Measurements from ENCODE around the gene HOXD9.

The HOXD9 gene

DNA sequence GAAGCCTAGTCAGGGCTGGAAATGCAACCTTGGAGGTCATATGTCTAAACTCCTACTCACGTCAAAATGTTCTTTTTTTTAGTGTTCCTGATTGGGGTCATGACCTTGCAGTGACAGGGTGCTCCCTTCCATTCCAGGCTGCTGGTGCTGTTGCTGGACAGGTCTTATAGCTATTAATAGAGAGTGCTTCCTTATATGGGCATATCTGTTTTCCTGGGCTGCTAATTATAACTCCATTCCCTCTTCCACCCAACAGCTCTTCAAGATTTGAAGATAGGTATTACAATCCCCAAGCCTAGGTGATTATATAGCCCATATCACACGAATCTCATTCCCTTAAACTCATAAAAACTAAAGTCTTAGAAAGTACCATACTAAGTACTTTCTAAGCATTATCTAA is 47.2 kb downstream of the HOXD9 start:
- no peak for DNase-seq
- in situ Hi-C loops (cut with MboI; ENCODE audit: low pct_unique_long_range_greater_than_20kb, low sequenced_read_pairs), result no loop called here

DNA sequence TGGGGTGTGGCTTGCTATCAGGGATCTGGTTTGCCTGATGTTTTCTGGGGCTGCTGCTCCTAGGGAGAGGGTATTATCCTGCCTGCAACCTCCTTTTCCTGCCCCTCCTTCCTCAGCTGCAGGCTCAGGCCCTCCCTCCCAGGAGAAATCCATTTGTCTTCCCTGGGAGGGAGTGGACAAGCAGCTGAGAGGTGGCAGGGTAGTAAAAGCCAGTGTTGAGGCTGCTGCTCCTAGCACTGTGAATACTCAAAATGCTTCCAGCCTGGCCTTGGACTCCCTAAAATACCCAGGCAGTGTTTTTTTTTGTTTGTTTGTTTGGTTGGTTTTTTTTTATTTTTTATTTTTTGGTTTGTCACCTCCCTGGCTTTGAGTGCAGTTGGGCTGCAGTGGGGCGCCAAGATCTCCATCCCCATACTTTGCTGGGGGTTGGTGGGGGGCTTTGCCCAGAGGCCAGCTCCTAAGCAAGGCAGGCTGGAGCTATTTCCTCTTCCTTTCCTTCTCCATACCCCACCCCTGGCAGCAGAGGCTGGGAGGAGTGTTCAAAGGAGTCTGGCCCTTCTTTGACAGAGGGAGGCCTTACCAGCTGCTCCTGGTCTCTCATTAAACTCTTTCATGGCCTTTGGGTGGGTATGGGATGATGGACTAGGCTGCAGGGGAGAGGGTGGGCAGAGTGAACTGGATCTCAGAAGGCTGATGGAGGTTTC is 48.2 kb downstream of the HOXD9 start:
- no peak for DNase-seq
- in situ Hi-C loops (cut with MboI; ENCODE audit: low pct_unique_long_range_greater_than_20kb, low sequenced_read_pairs), result no loop called here

DNA sequence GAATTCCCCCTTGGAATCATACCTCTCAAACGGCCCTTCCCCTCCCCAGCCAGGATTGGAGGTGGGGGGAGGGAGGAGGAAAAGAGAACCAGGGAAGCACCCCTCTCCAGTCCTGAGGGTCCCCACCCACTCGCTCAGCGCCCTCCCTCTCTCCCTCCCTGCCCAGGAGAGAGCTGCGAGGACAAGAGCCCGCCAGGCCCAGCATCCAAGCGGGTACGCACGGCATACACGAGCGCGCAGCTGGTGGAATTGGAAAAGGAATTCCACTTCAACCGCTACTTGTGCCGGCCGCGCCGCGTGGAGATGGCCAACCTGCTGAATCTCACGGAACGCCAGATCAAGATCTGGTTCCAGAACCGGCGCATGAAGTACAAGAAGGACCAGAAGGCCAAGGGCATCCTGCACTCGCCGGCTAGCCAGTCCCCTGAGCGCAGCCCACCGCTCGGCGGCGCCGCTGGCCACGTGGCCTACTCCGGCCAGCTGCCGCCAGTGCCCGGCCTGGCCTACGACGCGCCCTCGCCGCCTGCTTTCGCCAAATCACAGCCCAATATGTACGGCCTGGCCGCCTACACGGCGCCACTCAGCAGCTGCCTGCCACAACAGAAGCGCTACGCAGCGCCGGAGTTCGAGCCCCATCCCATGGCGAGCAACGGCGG is 49.0 kb downstream of the HOXD9 start:
- no peak for DNase-seq
- in situ Hi-C loops (cut with MboI; ENCODE audit: low pct_unique_long_range_greater_than_20kb, low sequenced_read_pairs), result no loop called here

DNA sequence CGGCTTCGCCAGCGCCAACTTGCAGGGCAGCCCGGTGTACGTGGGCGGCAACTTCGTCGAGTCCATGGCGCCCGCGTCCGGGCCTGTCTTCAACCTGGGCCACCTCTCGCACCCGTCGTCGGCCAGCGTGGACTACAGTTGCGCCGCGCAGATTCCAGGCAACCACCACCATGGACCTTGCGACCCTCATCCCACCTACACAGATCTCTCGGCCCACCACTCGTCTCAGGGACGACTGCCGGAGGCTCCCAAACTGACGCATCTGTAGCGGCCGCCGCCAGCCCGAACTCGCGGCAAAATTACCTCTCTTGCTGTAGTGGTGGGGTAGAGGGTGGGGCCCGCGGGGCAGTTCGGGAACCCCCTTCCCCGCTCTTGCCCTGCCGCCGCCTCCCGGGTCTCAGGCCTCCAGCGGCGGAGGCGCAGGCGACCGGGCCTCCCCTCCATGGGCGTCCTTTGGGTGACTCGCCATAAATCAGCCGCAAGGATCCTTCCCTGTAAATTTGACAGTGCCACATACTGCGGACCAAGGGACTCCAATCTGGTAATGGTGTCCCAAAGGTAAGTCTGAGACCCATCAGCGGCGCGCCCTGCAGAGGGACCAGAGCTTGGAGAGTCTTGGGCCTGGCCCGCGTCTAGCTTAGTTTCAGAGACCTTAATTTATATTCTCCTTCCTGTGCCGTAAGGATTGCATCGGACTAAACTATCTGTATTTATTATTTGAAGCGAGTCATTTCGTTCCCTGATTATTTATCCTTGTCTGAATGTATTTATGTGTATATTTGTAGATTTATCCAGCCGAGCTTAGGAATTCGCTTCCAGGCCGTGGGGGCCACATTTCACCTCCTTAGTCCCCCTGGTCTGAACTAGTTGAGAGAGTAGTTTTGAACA is 49.7 kb downstream of the HOXD9 start:
- in situ Hi-C loops (cut with MboI; ENCODE audit: low pct_unique_long_range_greater_than_20kb, low sequenced_read_pairs), result no loop called here

DNA sequence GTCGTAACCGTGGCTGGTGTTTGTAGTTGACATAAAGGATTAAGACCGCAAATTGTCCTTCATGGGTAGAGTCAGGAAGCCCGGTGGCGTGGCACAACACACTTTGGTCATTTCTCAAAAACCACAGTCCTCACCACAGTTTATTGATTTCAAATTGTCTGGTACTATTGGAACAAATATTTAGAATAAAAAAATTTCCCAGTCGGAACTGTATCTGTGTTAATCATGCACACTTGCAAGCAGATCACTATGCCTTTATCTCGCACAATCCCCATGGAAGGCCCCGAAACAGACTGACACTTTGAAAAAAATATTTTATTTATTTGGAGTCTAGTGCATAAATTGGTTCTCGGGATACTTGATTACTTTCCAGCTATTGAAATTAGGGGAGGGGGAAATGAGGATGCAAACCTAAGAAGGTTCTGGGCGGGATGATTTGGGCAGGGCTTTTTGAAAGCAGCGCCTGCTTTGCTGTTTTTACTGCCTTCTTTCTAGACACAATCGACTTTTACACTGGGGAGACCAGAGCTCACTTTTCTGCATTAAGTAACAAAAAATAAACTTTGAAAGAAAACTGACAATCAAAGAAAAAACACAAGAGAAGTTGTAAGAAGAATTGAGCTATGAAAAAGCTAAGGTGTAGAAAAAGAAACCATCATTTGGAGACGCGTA is 50.5 kb downstream of the HOXD9 start:
- in situ Hi-C loops (cut with MboI; ENCODE audit: low pct_unique_long_range_greater_than_20kb, low sequenced_read_pairs), result no loop called here
- no peak for DNase-seq

More for the DNA sequence above, 49.7 kb downstream of the HOXD9 start:
- no peak for DNase-seq

DNA sequence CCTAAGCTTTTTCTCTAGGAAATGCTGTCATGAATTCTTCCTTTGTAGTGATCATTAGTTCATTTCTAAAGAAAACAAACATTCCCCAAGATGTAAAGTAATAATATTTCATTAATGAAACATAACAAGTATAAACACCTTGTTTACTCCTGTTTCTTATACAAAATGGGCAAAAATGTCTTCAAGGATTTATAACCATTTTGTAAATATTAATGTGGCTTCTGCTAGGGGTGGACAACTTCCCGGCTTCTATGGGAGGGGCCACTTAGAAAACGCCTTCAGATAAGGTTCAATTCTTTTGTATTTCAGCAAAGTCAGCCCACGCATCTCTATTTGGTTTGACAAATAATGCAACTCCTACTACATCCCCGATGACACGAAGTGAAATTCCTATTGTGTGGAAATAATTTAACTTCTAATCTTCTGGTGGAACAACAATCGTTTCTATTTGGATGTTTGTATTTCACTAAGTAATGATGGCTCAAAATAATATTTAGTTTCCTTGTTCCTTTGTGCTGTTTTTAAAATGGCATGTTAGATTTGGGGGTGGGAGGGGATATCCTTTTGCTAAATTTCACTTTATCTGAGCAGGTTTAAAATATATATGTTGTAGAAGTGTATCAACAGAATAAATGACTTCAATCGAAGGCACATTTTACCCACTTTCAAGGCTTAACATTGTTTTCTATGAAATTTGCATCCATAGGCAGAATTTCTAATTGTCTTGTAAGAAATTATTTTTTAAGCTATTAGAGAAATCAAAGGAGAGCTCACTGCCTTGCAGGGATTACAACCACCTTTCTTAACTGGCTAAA is 51.3 kb downstream of the HOXD9 start:
- no peak for DNase-seq
- in situ Hi-C loops (cut with MboI; ENCODE audit: low pct_unique_long_range_greater_than_20kb, low sequenced_read_pairs), result no loop called here

DNA sequence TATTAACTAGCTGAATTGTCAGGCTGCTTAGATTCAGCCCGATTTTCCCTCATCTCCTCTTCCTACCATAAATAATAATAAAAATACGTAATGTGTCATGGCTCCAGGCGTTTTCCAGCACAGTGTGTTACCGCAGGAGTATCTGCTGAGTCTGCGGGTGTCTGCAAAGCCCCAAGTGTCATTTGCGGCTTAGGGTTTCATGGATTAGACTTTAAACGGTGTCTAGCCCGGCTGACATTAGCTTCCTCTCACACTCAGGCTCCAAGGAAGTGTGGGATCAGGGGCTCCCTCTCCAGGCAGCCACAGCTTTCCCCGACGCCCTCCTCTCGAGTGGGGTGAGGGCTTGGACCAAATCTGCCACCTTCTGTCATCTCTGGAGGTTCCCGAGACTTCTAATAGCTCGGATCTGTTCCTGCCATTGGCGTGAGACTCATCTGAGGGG is 51.9 kb downstream of the HOXD9 start:
- in situ Hi-C loops (cut with MboI; ENCODE audit: low pct_unique_long_range_greater_than_20kb, low sequenced_read_pairs), result no loop called here
- DNase-seq, result no peak

Measured in KBM-7 (cell line).